DMS153 (cell line): Measurements from ENCODE around the gene STARD3.
"Not testable (repeated sequence)": the region's sequence is repeated elsewhere in the genome, so short reads cannot be mapped to it uniquely, and the experiment has no call there.

Source experiments
- DNase-seq: peaks from one replicate; lab custom pipeline; 2025; lab: John Stamatoyannopoulos, UW

The STARD3 gene

GRCh38 chr17:39695089-39695474, 58.1 kb downstream of the STARD3 start:
- DNase-seq = no peak

- no peak for DNase-seq
Observed at GRCh38 chr17:39696731-39697130, 59.8 kb downstream of the STARD3 start.

- DNase-seq = no peak
Observed at GRCh38 chr17:39697961-39698360, 61.0 kb downstream of the STARD3 start.

GRCh38 chr17:39699157-39699817, 62.3 kb downstream of the STARD3 start:
- DNase-seq = not testable (repeated sequence)

GRCh38 chr17:39699818-39700147, 62.8 kb downstream of the STARD3 start, which contains the start of gene ERBB2:
Gene ERBB2 (plus strand): TSS chr17:39700064. CDS start chr17:39700239, 175 bp downstream.
- no peak for DNase-seq

GRCh38 chr17:39700148-39700987, 63.4 kb downstream of the STARD3 start:
- DNase-seq = no peak

- DNase-seq = no peak
Observed at GRCh38 chr17:39701012-39701783, 64.3 kb downstream of the STARD3 start.

- no peak for DNase-seq
Observed at GRCh38 chr17:39701784-39702422, 65.0 kb downstream of the STARD3 start.

- no peak for DNase-seq
Observed at GRCh38 chr17:39702901-39703893, 66.3 kb downstream of the STARD3 start.

GRCh38 chr17:39703913-39704312, 67.0 kb downstream of the STARD3 start:
- DNase-seq = no peak

- DNase-seq = no peak
Observed at GRCh38 chr17:39704821-39705551, 68.0 kb downstream of the STARD3 start.

- DNase-seq = no peak
Observed at GRCh38 chr17:39705786-39706348, 68.9 kb downstream of the STARD3 start.

GRCh38 chr17:39706383-39706782, 69.4 kb downstream of the STARD3 start:
- DNase-seq = no peak

GRCh38 chr17:39706921-39707337, 70.0 kb downstream of the STARD3 start:
- DNase-seq = no peak

- no peak for DNase-seq
Observed at GRCh38 chr17:39709319-39709997, 72.5 kb downstream of the STARD3 start.

GRCh38 chr17:39709998-39710964, 73.3 kb downstream of the STARD3 start:
- no peak for DNase-seq

GRCh38 chr17:39711071-39711470, 74.1 kb downstream of the STARD3 start:
- not testable (repeated sequence) for DNase-seq

GRCh38 chr17:39711851-39712250, 74.9 kb downstream of the STARD3 start:
- DNase-seq = no peak
